ENCODE measurements around the gene HOOK2. TPM values are rescaled to one million over a fixed set of nuclear protein-coding genes. Genes with fewer than 3 reads are reported as not detected.
A peak's percentile ranks its signal among the peaks of the same experiment; 100 is the strongest.

The HOOK2 gene
- total and polyA plus RNA-seq, 9 of the 15 experiments (the other 6 are each of a cell fraction or from before 2014, with no cell fraction given): 1.3 to 17.2 (median 9.9) TPM

DNA sequence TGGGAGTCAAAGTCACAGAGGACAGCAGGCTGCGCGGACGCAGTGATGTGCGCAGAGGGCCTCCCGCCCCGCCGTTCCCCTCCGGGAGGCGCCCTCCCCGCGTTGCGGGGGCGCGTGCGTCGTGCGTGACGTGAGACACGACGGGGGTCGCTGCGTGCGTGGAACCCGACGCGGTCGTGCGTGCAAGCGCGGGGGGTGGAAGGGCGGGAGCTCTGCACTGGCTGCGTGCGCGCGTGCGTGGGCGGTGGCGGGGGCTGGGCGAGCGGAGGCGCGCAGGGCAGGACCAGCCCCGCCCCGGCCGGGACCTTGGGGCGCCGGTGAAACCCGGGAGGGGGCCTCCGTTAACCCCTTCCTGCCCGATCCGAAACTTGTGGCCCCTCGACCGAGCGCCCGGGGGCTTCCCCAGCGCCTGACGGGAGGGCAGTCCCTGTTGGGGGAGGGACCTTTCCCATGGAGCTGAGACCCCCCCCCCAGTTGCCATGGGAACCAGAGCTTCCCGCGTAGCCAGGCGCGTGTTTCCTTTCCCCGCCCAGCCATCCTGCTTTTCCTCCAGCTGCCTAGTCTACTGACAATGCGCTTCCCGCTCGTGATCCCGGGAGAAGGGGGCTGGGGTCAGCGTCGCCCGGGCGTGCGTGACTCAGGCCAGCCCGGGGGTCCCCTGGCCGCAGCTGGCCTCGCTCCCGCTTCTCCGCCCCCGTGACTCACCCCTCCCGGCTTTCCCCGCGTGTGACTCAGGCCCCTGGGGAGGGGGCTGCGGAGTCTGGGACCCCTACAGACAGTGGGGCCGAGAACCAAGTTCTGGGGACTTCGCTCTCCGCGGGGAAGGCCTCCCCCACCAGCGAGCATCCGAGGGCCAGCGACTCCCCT is 7.3 kb upstream of the HOOK2 start (continued):
- TF ChIP-seq, protein P1, sequence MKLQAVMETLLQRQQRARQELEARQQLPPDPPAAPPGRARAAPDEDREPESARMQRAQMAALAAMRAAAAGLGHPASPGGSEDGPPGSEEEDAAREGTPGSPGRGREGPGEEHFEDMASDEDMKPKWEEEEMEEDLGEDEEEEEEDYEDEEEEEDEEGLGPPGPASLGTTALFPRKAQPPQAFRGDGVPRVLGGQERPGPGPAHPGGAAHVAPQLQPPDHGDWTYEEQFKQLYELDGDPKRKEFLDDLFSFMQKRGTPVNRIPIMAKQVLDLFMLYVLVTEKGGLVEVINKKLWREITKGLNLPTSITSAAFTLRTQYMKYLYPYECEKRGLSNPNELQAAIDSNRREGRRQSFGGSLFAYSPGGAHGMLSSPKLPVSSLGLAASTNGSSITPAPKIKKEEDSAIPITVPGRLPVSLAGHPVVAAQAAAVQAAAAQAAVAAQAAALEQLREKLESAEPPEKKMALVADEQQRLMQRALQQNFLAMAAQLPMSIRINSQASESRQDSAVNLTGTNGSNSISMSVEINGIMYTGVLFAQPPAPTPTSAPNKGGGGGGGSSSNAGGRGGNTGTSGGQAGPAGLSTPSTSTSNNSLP (IDR thresholded peaks at IDR 0.05; ENCODE audit: borderline replicate concordance, low read depth, low read length): no peak
- TF ChIP-seq NR4A1 (CRISPR knock-in tag; IDR thresholded peaks at IDR 0.05) (0 out of 2 replicates have a peak, but pooled peaks have one; percentile 29), NR4A1 (tag; IDR thresholded peaks at IDR 0.05) (no peak; the same call in 1 of the 2 replicates), RAD21 (CRISPR knock-in tag; conservative IDR thresholded peaks at IDR 0.05 in 1 of 2, IDR thresholded peaks at IDR 0.05 in 1 of 2) (peak; percentile 15 to 16; a peak in 2 of 4 replicates), MYNN (IDR thresholded peaks at IDR 0.05) (peak; percentile 37; the same call in 1 of the 2 replicates), MYNN (CRISPR knock-in tag; IDR thresholded peaks at IDR 0.05) (no peak), ZEB2 (IDR thresholded peaks at IDR 0.05) (0 out of 2 replicates have a peak, but pooled peaks have one; percentile 63), RBBP5 (IDR thresholded peaks at IDR 0.05; ENCODE audit: borderline replicate concordance, insufficient read depth, low read length, poor library complexity, severe bottlenecking) (peak; percentile 64), ZNF282 (CRISPR knock-in tag; IDR thresholded peaks at IDR 0.05) (0 out of 2 replicates have a peak, but pooled peaks have one; percentile 41), FOXP1 (CRISPR knock-in tag; IDR thresholded peaks at IDR 0.05) (peak; percentile 64; the same call in 1 of the 2 replicates), NONO (IDR thresholded peaks at IDR 0.05; ENCODE audit: low read depth in 2 of 2, low read length in 1 of 2) (peak in 1 of 2 experiments; percentile 92; a peak in 2 of 4 replicates), ZNF644 (tag; IDR thresholded peaks at IDR 0.05; ENCODE audit: low read depth) (0 out of 2 replicates have a peak, but pooled peaks have one; percentile 9), SRSF1 (IDR thresholded peaks at IDR 0.05; ENCODE audit: low read depth, low read length) (0 out of 2 replicates have a peak, but pooled peaks have one; percentile 59), PTRF (tag; IDR thresholded peaks at IDR 0.05) (no peak)
- TF ChIP-seq, protein P2, sequence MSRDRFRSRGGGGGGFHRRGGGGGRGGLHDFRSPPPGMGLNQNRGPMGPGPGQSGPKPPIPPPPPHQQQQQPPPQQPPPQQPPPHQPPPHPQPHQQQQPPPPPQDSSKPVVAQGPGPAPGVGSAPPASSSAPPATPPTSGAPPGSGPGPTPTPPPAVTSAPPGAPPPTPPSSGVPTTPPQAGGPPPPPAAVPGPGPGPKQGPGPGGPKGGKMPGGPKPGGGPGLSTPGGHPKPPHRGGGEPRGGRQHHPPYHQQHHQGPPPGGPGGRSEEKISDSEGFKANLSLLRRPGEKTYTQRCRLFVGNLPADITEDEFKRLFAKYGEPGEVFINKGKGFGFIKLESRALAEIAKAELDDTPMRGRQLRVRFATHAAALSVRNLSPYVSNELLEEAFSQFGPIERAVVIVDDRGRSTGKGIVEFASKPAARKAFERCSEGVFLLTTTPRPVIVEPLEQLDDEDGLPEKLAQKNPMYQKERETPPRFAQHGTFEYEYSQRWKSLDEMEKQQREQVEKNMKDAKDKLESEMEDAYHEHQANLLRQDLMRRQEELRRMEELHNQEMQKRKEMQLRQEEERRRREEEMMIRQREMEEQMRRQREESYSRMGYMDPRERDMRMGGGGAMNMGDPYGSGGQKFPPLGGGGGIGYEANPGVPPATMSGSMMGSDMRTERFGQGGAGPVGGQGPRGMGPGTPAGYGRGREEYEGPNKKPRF (IDR thresholded peaks at IDR 0.05; ENCODE audit: low read depth, low read length): no peak
- TF ChIP-seq, protein P3, sequence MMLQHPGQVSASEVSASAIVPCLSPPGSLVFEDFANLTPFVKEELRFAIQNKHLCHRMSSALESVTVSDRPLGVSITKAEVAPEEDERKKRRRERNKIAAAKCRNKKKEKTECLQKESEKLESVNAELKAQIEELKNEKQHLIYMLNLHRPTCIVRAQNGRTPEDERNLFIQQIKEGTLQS (IDR thresholded peaks at IDR 0.05): peak; percentile 80
- TF ChIP-seq, protein P3 (CRISPR knock-in tag; conservative IDR thresholded peaks at IDR 0.05): 0 out of 2 replicates have a peak, but pooled peaks have one; percentile 42
- TF ChIP-seq, protein P4, sequence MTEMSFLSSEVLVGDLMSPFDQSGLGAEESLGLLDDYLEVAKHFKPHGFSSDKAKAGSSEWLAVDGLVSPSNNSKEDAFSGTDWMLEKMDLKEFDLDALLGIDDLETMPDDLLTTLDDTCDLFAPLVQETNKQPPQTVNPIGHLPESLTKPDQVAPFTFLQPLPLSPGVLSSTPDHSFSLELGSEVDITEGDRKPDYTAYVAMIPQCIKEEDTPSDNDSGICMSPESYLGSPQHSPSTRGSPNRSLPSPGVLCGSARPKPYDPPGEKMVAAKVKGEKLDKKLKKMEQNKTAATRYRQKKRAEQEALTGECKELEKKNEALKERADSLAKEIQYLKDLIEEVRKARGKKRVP (CRISPR knock-in tag; IDR thresholded peaks at IDR 0.05): no peak
- TF ChIP-seq, protein P5, sequence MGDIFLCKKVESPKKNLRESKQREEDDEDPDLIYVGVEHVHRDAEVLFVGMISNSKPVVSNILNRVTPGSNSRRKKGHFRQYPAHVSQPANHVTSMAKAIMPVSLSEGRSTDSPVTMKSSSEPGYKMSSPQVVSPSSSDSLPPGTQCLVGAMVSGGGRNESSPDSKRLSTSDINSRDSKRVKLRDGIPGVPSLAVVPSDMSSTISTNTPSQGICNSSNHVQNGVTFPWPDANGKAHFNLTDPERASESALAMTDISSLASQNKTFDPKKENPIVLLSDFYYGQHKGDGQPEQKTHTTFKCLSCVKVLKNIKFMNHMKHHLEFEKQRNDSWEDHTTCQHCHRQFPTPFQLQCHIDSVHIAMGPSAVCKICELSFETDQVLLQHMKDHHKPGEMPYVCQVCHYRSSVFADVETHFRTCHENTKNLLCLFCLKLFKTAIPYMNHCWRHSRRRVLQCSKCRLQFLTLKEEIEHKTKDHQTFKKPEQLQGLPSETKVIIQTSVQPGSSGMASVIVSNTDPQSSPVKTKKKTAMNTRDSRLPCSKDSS (IDR thresholded peaks at IDR 0.05; ENCODE audit: low read depth, partially characterized antibody): no peak
